Medulla oblongata (tissue), 1 donor: ENCODE measurements around the gene SPACA4.
"Not testable (repeated sequence)": the region's sequence is repeated elsewhere in the genome, so short reads cannot be mapped to it uniquely, and the experiment has no call there.

Experiments
- DNase-seq: peaks from one replicate; pipeline ENCODE4 v3.0.0-alpha.2; 2015; ENCODE audit errors: extremely low spot score

SPACA4 gene, protein sequence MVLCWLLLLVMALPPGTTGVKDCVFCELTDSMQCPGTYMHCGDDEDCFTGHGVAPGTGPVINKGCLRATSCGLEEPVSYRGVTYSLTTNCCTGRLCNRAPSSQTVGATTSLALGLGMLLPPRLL

DNA sequence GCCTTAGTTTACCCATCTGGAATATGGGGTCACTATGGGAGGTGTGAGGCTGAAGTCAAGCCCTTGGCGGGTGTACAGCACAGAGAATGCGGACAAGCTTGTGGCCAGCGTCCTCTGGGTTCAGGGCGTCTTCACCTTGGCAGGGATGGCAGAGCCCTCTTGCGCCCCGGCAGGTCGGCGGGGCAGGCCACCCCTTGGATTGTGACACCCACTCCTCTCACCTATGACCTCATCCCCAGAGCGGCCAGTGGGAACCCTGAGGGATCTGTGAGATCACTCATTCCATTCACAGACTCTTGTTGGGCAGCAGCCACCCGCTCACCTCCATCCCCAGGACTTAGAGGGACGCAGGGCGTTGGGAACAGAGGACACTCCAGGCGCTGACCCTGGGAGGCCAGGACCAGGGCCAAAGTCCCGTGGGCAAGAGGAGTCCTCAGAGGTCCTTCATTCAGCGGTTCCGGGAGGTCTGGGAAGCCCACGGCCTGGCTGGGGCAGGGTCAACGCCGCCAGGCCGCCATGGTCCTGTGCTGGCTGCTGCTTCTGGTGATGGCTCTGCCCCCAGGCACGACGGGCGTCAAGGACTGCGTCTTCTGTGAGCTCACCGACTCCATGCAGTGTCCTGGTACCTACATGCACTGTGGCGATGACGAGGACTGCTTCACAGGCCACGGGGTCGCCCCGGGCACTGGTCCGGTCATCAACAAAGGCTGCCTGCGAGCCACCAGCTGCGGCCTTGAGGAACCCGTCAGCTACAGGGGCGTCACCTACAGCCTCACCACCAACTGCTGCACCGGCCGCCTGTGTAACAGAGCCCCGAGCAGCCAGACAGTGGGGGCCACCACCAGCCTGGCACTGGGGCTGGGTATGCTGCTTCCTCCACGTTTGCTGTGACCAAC is at the start of gene SPACA4:
TSS of gene SPACA4 (plus strand) at position 280 of the 896 bp plus-strand sequence. CDS start at position 517, 237 bp downstream.
- no peak for DNase-seq

DNA sequence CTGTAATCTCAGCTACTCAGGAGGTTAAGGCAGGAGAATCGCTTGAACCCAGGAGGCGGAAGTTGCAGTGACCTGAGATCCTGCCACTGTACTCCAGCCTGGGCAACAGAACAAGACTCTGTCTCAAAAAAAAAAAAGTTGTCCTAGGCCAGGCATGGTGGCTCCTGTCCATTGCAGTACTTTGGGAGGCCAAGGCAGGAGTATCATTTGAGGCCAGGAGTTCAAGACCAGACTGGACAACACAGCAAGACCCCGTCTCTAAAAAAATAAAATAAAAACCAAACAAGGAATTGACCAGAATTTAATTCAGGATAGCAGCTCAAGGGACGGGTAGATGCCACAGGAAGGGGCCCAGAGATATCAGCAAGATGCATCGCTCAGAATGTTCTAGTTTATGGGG is 49.7 kb upstream of the SPACA4 start:
- no peak for DNase-seq

DNA sequence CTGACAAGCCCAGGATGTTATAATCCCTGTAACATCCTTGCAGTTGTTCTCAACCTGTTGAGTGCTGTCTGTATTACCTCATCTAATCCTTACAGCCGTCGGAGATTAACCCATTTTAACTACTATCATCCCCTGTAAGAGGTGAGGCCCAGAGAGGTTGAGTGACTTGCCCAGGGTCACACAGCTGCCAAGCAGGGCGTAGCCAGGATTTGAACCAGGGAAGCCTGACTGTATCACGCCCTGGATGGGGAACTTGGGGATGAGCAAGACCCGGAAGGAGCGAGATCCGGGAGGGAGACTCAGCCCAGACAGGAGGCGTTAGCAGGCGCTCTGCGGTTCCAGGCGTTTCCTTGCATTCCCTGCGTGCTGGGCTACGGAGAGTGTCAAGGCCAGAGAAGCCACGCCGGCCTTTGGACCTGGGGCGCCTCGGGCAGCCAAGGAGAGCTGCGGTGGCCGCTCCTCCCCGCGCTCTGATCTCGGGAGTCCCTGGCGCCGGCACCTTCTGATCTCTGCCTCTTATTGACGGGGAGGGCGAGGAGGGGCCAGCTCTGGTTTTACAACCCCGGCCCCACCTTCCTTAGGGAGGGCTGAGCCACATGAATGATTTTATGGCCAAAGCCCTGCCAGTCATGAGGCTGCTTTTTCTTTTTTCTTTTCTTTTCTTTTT is 48.4 kb upstream of the SPACA4 start:
- DNase-seq, result no peak

DNA sequence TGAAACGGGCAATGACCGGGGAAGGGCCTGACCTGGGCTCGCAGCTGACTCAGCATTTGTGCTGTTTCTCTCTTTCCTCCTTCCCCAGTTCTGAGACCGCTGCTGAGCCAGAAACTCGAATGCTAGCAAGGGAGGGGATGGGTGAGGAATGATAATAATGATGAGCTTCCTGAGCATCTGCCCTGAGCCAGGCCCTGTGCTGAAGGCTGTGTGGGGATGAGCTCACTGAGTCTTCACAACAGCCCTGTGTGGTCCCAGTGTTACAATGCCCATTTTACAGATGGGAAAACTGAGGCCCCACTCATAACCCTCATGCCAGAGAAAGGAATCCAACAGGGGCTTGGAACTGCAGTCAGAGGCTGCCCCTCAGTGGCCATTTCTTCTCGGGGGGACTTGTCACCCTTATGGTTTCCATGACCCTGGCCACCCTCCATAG is 46.4 kb upstream of the SPACA4 start:
- no peak for DNase-seq

DNA sequence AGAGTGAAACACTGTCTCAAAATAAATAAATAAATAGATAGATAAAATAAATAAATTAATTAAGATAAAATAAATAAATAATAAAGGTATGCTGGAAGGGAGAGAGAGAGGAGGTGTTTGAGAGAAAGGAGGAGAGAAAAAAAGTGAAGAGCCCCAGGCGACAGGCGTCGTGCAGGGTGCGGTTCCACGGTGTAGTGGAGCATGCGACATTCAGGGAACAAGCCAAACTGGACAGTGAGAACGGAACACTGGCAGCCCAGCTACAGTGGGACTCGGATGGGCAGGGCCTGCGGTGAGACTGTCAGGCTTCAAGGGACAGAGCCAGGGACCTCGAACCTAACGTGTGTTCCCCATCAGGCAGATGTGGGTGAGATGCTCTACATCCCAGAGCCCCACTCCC is 45.1 kb upstream of the SPACA4 start:
- DNase-seq, result no peak

DNA sequence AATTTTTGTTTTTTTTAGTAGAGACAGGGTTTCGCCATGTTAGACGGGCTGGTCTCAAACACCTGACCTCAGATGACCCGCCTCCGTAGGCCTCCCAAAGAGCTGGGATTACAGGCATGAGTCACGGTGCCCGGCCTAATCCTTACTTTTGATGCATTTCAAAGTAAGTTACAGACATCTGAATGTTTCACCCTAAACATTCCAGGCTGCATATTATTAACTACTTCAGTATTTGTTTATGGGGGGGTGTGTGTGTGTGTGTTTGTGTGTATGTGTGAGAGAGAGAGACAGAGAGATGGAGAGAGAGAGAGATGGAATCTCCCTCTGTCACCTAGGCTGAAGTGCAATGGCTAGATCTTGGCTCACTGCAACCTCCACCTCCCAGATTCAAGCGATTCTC is 41.5 kb upstream of the SPACA4 start:
- no peak for DNase-seq

DNA sequence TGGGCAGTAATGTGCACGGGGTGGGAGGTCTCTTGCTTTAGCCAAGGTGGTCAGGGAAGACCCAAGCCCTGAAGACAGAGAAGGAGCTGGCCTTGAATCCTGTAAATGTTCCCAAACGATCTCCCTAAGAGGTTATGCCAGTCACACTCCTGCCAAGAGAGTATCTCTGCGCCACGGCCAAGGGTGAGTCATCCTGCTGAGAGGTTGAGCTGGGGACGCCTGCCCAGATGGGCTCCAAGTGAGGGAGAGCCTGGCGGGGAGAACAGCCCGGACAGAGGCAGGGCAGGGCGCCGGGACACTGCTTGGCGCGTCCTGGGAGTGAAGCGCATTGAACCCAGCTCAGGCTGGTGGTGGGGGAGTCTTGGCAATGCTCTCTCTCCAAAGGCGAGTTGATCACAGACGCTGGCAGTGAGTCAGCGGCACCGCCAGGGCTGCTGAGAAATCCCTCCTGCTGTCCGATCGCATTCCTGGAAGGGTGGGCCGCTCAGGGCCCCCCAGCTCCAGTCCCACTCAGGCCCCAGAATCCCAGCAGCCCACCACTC is 38.1 kb upstream of the SPACA4 start:
- DNase-seq, result peak; percentile 66

DNA sequence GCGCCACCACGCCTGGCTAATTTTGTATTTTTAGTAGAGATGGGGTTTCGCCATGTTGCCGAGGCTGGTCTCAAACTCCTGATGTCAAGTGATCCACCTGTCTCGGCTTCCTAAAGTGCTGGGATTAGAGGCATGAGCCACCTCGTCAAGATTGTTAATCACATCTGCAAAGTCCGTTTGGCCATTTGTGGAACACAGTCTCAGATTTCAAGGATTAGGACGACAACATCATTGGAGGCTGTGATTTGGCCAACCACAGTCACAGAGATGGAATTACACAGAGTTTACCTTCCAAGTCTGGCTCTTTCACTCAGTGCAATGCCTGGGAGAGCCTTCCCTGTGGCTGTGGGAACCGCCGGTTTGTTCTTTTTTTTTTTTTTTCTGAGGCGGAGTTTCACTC is 36.7 kb upstream of the SPACA4 start:
- peak; percentile 3 for DNase-seq

DNA sequence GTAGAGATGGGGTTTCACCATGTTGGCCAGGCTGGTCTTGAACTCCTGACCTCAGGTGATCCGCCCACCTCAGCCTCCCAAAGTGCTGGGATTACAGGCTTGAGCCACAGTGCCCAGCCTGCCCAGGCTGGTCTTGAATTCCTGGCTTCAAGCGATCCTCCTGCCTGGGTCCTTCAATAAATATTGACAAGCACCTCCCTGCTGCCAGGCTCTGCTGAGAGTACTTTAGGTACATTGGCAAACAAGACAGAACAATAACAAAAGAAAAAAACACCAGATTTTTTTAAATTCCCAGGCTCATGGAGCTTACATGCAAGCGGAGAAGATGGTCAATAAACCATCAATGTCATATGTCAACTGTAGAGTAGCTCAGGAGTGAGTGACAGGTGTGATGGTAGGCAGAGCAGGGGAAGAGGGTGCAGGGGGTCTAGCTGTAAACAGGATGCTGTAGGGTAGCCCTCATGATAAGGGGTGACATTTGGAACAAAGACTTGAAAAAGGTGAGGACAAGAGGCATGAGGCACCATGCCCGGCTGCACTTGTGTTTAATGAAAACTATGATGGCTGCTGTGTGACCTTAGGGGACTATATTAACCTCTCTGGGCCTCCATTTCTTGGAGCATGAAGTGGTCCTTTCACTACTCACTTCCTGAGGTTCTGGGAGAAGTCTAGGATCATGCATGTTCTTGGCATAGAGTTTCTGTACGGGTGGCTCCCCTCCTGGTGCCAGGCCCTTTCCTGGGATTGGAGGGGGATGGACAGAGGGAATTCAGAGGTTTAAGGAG is 35.0 kb upstream of the SPACA4 start:
- no peak for DNase-seq

DNA sequence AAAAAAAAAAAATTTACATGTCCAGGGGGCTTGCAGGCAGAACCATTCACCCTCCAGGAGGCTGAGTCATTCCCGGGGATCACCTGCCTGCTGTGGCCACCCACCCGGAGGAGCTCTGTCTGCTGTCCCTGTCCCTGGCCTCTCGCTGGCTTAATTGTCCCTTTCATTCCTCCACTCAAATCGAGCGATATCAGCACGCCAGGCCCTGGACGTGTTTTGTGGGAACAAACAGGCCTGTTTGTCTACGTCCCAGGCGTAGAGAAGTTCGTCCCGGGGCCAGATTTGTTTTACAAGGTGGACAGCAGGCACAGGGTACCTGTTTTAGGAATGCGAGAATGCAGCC is 33.4 kb upstream of the SPACA4 start:
- DNase-seq, result no peak

DNA sequence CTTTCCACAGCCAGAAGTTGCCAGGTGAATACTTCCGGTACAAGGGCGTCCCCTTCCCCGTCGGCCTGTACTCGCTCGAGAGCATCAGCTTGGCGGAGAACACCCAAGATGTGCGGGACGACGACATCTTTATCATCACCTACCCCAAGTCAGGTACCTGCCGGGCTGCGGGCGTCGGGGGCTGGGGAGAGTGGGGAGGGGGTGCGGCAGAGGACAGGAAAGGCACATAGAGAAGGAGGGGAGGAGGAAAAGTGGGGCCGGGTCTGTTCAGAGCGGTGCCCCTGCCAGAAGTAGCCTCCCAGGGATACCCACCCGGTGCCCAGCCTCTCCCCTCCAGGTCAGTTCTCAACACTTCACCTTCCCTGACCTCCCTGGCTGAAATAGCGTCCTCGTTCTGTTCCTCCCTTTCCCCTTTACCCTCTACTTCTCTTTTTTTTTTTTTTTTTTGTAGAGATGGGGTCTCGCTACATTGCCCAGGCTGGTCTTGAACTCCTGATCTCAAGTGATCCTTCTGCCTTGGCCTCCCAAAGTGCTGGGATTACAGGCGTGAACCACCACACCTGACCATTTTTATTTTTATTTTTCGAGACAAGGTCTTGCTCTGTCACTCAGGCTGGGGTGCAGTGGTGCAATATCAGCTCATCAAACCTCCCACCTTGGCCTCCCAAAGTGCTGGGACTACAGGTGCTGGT is 30.5 kb upstream of the SPACA4 start:
- DNase-seq, result no peak

DNA sequence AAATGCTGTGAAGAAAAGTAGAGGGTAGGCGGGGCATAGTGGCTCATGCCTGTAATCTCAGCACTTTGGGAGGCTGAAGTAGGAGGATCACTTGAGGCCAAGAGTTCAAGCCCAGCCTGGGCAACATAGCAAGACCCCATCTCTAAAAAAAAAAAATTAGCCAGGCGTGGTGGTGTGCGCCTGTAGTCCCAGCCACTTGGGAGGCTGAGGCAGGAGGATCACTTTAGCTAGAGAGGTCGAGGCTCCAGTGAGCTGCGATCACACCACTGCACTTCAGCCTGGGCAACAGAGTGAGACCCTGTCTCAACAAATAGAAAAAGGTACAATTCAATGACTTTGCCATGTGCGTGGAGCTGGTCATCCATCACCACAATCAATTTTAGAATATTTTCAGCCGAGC is 28.6 kb upstream of the SPACA4 start:
- DNase-seq, result not testable (repeated sequence)

DNA sequence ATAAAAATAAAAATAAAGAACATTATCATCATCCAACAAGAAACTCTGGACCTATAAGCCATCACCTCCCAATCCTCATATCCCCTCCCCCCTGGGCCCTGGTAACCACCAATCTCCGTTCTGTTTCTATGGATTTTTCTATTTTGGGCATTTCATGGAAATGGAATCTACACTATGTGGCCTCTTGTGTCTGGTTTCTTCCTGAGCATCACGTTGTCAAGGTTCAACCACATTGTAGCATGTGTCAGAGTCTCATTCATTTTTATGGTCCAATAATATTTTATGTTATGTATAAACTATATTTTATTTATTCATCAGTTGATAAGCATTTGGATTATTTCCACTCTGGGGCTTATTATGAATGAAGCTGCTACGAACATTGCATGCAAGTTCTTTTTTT is 27.7 kb upstream of the SPACA4 start:
- no peak for DNase-seq

DNA sequence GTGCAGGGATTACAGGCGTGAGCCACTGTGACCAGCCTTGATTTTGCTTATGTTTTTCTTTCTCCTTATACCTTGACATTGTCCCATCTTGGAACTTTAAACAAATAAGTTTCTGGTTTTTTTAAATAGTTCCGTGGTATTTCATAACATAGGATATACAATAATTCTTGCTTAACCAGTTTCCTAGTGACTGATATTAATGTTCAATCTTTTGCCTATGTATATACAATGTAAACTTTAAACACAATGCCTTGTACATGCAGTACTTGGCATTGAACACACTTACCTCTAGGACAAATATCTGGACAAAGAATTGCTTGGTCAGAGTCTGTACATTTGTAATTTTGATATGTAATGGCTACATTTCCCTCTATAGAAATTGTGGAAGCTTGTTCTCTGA is 24.4 kb upstream of the SPACA4 start:
- DNase-seq, result no peak

DNA sequence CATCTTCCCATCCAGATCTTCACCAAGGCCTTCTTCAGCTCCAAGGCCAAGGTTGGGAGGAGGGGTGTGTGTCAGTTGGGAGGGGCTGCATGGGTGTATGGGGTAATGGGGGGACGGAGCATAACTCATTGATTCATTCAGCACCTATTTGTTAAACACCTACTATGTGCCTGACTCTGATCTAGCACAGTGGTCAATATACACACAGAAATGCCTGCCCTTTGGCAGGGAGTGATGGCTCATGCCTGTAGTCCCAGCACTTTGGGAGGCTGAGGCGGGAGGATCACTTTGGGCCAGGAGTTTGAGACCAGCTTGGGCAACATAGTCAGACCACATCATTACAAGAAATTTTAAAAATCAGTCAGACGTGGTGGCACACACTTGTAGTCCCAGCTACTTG is 19.2 kb upstream of the SPACA4 start:
- no peak for DNase-seq

DNA sequence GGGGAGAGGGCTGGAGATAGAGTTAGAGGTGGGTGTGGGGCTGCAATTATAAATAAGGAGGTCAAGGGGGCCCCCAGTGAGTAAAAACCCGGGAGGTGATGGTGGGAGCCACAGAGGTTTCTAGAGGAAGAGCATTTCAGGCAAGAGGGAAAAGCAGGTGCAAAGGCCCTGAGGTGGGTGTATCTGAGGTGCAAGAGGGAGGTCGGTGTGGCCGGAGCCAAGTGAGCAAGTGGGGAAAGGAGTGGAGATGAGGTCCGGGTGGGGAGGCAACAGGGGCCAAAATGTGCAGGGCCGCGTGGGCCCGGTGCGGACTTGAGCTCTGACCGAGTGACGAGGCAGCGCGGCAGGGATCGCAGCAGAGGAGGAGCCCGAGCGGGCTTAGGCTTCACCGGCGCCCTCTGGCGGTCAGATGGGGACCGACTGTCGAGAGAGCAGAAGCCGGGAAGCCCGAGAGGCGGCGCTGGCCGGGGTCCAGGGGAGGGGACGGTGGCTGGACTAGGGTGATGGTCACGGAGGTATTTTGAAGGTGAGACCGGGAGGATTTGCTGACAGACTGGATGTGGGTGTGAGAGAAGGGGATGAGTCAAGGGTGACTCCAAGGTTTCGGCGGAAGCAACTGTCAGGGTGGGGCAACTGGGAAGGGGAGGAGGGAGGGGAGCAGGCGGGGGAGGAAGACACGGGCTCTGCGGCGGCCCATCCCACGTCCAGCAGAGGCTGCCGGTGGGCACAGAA is 17.7 kb upstream of the SPACA4 start:
- peak; percentile 90 for DNase-seq

DNA sequence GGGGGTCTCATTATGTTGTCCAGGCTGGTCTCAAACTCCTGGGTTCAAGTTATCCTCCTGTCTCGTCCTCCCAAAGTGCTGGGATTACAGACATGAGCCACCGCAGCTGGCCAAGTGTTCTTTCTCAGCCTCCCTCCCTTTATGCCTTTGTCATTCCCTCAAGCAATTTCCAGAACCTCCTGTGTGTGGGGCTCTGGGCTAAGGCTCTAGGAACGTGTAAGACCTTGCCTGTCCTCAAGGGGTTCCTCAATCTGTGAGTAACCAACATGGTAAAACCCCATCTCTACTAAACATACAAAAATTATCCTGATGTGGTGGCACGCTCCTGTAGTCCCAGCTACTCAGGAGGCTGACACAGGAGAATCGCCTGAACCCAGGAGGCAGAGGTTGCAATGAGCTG is 15.5 kb upstream of the SPACA4 start:
- no peak for DNase-seq

DNA sequence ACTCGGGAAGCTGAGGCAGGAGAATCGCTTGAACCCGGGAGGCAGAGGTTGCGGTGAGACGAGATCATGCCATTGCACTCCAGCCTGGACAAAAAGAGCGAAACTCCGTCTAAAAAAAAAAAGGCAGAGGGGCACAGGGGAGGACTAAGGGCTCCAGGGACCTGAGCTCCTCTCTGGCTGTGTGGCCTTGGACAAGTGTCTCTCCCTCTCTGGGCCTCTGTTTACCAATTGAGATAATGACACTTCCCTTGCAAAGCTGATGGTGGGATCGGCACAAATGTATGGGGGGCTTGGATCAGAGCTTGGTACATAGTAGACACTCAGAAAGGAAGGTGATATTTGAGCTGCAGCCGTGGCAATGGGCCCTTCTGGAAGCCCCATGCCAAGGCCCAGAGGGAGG is 11.4 kb upstream of the SPACA4 start:
- no peak for DNase-seq

DNA sequence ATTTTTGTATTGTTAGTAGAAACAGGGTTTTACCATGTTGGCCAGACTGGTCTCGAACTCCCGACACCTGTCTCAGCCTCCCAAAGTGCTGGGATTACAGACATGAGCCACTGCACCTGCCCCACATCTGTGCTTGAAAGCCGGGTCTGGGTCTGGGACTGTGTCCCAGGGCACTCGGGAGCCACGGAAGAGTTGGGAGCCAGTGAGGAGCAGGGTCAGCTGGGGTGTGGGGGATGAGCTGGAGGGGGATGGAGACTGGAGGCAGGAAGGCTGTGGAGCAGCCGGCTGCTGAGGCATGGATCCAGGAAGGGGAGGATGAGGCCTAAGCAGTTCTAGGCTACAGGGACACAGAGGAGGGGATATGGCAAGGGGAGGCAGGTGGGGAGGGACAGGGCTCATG is 10.7 kb upstream of the SPACA4 start:
- DNase-seq, result no peak

DNA sequence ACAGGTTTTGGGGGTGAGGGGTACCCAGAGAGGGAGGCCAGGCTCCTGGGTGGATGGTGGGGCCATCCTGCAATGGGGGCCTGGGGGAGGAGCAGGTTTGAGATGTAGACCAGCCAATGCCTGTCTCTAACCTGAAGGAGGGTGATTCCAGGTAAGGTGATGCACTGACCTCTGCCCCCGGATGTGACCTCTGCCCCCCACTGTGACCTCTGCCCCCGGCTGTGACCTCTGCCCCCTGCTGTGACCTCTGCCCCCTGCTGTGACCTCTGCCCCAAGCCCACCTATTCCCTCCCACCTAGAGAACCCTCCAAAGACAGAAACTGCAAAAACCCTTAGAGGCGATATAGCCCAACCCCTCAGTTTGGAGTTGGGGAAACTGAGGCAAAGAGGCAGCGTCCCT is 10.3 kb upstream of the SPACA4 start:
- no peak for DNase-seq
